Activated effector memory CD4-positive, alpha-beta T cell treated with anti-CD3 and anti-CD28 coated beads, Interleukin-2, amount 50 U/mL, for 16 hours (primary cell): ENCODE measurements around the gene FCHSD2.
"Not testable (repeated sequence)": the region's sequence is repeated elsewhere in the genome, so short reads cannot be mapped to it uniquely, and the experiment has no call there.

ENCODE experiments used
- DNase-seq: peaks from one replicate; pipeline ENCODE4 v3.0.0-alpha.2; 2020

Gene FCHSD2

DNA sequence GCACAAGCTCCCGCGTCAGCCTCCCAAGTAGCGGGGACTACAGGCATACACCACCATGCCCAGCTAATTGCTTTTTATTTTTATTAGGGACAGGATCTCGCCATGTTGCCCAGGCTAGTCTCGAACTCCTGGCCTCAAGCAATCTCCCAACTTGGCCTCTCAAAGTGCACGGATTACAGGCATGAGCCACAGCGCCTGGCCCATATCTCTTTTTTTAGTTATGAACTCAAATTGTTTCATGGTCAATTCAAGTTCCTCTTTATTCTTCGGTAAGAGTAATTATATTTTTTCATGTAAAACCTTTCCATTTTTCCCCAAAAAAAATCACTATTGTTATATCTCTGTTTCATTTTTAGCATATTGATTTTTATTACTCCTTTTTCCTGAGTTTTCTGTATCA, 25.5 kb downstream of the FCHSD2 start:
- no peak for DNase-seq

DNA sequence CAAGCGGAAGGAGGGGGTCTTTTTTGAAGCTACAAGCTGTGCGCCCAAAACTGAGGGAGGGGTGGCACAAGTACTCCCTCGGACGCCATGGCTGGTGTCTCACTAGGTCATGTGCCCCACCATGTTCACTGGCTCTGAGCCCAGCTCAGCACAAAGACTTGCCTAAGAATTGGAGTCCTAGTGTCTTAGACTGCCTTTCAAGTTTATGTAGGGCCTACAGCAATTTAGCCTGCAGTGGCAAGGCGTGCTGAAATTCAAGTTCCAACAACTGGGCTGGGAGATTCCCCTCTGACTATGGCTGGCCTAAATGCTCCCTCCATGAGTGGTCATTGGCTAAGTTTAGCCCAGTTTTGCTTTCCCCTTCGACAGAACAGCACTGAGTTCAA, 27.3 kb downstream of the FCHSD2 start:
- DNase-seq: no peak

DNA sequence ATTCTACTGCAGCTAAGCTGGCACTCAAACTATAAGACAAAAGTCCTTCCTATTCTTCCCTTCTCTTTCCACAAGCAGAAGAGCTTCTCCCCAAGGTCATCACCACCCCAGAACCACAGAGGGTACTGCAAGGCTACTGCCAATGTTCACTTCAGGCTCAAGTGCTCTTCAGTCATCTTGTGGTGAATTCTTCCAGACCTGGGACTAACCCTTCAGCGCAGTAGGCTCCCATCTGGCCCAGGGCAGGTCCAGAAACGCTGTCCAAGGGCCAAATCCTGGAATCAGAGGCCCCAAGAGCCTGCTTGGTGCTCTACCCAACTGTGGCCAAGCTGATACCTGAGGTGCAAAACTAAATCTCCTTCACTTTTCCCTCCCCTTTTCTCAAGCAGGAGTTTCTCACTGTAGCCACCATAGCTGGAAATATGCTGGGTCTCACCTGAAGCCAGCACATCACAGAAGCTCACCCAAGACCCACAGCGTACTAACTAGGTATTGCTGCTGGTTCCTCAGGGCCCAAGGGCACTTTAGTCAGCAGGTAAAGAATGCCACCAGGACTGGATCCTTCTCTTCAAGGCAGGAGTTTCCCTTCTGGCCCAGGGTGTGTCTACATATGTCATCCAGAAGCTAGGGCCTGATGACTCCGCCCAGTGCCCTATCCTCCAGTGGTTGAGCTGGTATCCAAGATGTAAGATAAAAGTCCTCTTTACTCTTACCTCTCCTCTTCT, 27.8 kb downstream of the FCHSD2 start:
- DNase-seq: no peak

DNA sequence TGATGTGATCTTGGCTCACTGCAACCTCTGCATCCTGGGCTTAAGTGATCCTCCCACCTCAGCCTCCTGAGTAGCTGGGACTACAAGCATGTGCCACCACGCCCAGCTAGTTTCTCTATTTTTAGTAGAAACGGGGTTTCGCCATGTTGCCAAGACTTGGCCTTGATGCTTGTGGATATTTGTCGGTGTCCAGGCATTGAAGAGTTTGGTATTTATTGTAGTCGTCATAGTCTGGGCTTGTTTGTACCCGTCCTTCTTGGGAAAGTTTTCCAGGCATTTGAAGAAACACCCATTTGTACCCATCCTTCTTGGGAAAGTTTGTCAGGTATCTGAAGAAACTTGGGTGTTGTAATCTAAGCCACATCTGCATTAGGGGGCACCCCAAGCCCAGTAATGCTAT, 28.7 kb downstream of the FCHSD2 start:
- no peak for DNase-seq

DNA sequence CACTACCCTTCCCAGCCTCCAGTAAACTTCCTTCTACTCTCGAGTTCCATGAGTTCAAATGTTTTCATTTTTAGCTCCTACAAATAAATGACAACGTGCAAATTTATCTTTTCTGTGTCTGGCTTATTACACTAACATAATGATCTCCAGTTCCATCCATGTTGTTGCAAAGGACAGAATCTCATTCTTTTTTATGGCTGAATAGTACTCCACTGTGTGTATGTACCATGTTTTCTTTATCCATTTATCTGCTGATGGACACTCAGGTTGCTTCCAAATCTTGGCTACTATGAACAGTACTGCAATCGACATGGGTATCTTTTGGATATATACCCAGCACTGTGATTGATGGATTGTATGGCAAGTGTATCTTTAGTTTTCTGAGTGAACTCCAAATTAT, 34.5 kb downstream of the FCHSD2 start:
- no peak for DNase-seq

DNA sequence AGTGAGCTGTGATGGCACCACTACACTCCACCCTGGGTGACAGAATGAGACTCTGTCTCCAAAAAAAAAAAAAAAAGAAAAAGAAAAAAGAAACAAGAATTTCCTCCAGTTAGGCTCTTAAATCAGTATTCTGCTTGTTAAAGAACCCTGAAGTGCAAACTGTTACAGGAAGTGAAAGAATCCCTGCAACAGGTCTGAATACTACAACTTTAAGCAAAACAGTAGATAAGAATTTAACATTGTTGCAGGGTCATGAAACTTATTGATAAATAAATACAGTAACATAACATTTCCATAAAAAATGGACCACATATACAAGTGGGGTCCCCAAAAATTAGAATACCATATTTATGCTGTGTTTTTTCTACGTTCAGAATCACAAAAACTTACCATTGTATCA, 35.8 kb downstream of the FCHSD2 start:
- DNase-seq: no peak

DNA sequence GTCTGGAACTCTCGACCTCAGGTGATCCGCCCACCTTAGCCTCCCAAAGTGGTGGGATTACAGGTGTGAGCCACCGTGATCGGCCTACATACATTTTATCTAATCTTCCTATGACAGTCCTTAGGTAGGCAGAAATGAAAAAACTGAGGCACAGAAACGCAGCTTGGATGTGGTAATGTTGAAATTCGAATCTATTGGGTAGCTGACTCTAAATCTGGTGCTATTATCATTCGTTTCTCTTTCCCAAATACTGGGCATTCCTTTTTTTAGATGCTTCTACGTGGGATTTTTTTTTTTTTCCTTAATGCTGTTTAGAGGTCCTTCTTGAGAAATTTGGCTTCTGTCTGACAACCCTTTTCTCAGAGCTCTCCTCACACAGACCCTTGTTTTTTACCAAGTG, 41.5 kb downstream of the FCHSD2 start:
- no peak for DNase-seq

DNA sequence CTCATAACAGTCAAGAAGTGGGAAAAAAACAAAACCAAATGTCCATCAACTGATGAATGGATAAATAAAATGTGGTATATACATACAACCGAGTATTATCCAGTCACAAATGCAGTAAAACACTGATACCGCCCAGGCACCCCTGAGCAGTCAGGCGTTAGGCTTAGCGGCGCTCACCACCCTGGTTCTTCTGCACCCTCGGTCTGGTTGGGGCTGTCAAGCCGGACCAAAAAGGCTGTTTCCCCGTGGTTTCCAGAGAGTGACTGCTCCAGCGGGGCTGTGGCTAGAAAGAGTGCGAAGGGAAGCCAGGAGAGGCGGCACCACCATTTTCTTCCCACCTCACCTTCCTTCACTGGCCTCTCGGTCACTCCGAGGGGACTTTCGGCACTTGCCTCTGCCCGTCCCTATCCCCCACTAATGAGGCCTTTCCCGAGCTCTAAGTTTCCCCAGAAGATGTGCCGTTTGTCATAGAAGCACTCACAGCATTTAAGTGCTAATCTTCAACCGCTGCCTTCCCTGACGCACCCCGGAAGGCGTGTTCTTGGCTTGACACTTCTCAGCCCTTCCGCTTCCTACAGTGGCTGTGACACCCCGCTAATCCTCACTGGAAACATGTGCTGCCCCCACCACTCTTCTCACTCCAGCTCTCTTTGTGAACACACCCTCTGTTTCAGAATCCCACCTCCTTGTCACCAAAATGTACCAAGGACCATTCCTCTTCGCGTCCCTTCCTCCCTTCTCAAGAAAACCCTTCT, 42.4 kb downstream of the FCHSD2 start:
- no peak for DNase-seq

DNA sequence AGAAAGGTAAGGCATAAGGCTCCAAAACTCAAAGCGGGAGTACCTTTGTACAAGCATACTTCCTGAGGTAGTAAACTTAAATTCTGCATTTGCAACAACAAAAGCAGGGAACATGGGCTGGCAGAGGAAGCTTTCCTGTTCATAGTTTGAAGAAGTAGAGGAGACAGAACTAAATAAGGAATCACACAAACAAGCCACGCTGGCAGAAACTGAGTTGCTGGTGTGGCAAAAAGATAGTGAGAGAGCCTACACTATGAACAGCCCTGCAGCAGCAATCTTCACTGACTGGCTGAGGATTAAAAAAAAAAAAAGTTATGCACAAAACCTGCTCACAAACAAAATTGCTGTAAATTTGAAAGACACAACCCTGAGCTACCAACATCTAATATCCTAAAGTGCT, 46.5 kb downstream of the FCHSD2 start:
- no peak for DNase-seq

DNA sequence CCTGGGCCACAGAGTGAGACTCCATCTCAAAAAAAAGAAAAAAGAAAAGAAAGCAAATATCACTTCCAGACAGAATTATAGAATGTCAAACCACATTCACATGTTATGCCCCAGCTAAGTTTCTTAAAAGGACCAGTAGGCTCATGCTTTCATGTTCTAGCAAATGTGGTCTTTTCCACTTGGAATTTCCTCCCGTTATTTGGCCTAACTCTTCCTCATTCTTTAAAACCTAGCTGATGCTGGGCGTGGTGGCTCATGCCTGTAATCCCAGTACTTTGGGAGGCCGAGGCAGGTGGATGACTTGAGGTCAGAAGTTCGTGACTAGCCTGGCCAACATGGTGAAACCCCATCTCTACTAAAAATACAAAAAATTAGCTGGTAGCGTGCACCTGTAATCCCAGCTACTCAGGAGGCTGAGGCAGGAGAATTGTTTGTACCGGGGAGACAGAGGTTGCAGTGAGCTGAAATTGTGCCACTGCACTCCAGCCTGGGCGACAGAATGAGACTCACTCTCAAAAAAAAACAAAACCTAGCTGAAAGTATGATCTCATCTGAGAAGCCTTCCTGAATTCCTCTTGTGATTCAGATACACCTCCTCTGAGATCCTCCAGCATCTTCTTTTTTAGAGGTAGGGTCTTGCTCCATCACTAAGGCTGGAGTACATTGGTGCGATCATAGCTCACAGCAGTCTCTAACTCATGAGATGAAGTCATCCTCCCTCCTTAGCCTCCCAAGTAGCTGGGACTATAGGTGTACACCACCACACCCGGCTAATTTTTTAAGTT, 50.4 kb downstream of the FCHSD2 start:
- DNase-seq: no peak

DNA sequence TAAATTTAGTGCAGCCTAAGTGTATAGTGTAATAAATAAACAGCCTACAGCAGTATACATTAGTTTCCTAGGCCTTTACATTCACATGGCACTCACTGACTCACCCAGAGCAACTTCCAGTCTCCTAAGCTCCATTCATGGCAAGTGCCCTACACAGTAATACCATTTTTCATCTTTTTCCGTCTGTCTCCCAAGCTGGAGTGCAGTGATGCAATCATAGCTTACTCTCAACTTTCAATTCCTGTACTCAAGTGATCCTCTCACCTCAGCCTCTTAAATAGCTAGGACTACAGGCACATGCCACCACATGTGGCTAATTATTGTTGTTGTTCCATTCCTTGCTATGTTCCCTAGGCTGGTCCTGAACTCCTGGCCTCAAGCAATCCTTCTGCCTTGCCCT, 54.4 kb downstream of the FCHSD2 start:
- no peak for DNase-seq

DNA sequence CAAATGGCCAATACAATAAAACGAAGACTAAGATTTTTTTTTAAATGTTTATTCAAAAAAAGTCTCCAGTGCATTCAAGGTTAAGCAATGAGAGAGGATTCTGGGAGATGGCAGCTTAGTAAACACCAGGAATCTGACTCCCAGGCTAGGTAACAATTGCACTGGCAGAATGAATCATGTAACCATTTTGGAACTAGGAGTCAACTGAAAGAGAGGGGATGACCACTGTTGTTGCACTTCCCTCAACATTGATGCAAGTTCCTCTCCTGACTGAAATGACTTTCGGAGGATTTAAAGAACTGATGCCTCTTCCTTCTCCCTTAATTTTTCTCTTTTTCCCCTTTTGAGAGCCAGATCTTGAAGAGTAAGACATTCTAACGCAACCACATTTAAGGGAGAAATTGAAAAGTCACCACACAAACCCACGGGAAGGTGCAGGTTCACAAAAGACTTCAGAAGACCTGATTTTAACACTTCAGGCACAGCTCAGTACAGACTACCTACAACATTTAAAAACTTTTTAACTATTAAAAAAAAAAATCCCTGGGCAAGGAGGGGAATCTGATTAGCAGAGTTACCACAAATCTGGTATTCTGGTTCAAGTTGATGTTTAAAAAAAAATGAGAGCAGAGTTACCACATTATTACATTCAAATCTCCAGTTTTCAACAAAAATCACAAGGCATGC, 56.8 kb downstream of the FCHSD2 start:
- no peak for DNase-seq

DNA sequence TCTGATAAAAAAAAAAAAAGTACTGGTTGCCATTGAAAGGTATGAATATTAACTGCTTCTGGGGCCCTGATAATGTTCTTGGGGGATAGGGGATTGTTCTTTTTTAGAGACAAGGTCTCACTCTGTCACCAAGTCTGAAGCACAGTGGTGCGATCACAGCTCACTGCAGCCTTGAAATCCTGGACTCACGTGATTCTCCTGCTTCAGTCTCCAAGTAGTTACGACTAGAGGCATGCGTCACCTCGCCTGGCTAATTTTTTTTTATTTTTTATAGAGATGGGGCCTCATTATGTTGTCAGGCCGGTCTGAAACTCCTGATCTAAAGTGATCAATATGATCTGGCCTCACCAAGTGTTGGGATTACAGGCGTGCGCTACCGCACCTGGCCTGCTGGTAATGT, 63.5 kb downstream of the FCHSD2 start:
- DNase-seq: no peak

DNA sequence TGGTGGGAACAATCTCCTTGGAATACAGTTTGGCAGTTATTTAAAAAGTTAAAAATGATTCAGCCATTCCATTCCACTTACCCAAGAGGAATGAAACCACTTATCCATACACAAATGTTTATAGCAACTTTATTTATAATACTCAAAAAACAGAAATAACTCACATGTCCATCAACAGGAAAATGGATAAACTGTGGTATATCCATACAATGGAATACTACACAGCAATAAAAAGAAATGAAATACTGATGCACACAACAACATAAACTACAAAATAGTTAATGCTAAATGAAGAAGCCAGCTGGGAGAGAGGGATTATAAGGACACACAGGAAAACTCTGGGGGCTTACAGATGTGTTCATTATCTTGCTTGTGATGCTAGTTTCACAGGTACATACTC, 64.7 kb downstream of the FCHSD2 start:
- DNase-seq: no peak

DNA sequence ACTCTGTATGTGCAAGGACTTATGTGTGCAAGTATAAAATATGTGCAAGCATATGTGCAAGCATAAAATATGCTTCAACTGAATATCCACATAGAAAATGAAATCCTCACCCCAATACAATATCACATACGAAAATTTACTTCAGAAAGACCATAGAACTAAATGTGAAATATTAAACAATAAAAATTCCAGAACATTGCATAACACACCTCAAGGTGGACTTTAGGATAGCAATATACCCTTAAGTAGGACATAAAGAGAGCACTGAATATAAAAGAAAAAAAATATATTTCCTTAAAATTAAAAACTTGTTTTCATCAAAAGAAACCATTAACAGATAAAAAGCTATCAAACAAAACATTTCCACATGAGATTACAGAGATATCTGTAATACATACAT, 67.8 kb downstream of the FCHSD2 start:
- DNase-seq: no peak

DNA sequence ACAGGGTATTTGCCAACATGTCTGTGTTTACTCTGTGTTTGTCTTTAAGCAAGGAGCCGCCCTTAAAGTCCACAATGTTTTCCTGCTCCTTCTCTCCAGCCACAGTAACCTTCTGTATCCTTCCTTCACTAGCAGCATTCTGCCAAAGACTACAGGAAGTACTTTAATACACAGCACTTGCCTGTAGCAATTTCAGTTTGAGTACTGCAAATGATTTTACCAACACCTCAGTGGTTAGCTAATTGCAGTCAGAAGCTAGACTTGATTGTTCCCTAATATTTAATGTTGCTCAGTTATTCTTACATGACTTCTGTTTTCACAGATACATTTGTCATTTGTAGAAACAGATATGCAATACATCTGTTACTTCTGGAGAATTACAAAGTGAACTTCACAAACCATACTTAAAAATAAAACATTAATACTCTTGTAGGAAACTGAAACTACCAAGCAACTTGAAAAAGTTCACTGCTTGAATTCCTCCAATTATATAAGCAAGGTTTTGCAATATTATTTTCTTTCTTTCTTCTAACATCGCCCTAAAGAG, 69.1 kb downstream of the FCHSD2 start:
- no peak for DNase-seq

DNA sequence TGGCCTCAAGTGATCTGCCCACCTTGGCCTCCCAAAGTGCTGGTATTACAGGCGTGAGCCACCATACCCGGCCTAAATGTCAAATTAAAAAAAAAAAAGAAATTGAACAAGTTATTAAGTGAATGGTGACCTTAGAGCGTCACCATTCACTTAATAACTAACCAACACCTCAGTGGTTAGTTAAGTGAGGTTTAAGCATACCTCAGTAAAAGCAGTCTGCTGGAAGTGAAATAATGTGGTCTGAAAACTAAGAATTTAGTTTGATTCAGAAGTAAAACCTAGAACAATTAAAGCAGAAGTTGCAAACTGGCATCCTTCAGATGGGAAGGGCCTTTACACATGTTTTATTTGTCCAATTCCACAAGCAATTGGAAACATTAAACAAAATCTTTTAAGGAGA, 71.5 kb downstream of the FCHSD2 start:
- no peak for DNase-seq

DNA sequence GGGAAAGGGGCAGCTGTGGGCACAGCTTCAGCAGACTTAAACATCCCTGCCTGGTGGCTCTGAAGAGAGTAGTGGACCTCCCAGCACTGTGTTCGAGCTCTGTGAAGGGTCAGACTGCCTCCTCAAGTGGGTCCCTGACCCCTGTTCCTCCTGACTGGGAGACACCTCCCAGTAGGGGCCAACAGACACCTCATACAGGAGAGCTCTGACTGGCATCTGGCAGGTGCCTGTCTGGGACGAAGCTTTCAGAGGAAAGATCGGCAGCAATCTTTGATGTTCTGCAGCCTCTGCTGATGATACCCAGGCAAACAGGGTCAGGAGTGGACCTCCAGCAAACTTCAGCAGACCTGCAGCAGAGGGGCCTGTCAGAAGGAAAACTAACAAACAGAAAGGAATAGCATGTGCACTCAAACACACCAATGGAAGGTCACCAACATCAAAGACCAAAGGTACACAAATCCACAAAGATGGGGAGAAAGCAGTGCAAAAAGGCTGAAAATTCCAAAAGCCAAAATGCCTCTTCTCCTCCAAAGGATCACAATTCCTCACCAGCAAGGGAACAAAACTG, 80.2 kb downstream of the FCHSD2 start:
- DNase-seq: not testable (repeated sequence)

DNA sequence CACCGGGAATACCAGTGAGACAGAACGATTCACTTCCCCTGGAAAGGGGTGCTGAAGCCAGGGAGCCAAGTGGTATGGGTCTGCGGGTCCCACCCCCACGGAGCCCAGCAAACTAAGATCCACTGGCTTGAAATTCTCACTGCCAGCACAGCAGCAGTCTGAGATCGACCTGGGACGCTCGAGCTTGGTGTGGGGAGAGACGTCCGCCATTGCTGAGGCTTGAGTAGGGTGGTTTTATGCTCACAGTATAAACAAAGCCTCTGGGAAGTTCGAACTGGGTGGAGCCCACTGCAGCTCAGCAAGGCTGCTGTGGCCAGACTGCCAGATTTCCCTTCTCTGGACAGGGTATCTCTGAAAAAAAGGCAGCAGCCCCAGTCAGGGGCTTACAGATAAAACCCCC, 80.7 kb downstream of the FCHSD2 start:
- DNase-seq: not testable (repeated sequence)

DNA sequence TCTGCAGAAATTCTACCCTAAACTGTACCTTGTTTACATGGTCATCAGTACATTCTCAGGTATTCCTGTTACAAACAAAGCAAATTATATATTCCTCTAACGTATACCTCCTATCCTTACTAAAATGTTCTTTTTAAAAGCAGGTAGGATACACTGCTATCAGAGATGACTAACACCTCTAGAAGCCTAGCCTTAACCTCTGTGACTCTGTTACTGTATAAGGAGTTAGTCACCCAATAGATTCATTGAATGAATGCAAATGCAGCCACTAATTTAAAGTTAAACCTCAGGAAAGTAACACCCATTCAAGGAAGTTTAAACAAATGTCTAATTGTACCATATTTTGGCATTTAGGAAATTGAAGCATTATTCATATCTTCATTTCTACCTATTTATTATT, 82.2 kb downstream of the FCHSD2 start:
- DNase-seq: no peak

DNA sequence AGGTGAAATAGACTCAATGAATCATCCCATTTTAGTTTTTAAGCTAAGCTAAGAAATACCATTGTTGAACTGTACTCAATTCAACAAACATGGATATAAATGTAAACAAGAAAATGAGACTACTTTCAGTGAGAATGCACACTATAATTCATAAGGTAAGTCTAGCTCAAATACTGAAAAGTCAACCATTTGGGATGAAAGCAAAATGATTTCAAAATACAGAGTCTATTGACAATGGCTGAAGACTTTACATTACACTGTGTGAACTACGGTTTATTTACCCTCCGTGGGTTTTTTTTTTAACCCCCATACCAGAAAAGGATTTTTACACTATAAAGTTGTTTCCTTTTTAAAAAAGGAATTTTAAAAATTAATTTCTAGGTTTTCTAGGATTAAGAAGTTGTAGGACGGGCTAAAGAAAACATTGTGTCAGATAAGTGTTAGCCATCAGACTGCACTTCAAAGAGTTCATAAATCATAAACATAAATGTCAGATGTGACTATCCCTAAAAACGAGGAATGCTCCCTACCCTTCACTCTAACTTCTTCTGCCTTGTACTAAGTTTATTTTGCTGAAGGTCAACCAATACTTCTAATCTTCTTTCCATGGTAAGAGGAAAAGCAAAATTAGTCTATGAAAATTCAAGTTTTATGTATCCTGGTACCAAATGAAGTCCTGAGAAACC, 83.0 kb downstream of the FCHSD2 start:
- DNase-seq: no peak
